ENCODE data around the gene TCTN2. TPM values are rescaled to one million over a fixed set of nuclear protein-coding genes. Genes with fewer than 3 reads are reported as not detected.

The TCTN2 gene
- total and polyA plus RNA-seq, 9 of the 15 experiments (the other 6 are each of a cell fraction or from before 2014, with no cell fraction given), result 0.58 to 5.5 (median 3.6) TPM

DNA sequence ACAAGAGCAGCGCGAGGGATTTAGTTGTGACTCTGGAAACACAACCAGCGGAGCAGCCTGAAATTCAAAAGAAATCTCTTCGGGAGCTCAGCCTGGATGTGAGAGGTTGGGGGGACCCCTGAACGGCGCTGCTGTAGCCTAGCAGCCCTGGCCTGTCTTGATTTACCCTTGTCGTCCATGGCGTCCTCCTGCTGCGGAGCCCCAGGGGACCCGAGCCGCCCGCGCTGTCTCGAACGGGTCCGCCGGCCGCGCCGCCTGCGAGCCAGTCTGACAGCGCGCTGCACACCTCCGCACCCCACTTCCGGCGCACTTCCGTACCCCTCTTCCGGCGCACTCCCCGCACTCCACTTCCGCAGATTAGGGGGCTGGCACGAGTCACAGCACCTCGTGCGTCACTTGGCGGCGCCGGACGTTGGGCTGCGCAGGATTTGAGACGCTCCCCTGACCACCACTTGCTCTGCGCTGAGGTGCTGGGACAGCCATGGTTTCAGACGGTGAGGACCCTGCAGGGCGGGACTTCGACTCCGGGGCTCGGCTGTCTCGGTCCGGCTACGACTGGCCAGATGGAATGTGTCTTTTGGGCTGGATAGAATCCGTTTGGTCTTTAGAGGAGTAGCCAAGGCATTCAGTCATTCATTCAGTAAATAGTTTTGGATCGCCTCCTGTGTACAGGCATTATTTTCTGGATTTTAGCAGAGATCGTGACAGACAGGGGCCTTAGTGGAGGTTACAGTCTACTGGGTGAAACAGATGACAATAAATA lies 37.4 kb upstream of the TCTN2 start, which contains the start of the genes EIF2B1 and GTF2H3 (continued):
- TF ChIP-seq NCOA1 (IDR thresholded peaks at IDR 0.05; ENCODE audit: low read depth) (no peak), ILF3 (IDR thresholded peaks at IDR 0.05; ENCODE audit: borderline replicate concordance) (no peak), KLF1 (tag; IDR thresholded peaks at IDR 0.05) (peak; percentile 93; the same call in 1 of the 2 replicates), TBP (optimal IDR thresholded peaks at IDR 0.05; ENCODE audit: low read depth, low read length) (peak; percentile 97), HDAC6 (IDR thresholded peaks at IDR 0.05; ENCODE audit: low read depth, low read length) (no peak), HNRNPUL1 (IDR thresholded peaks at IDR 0.05; ENCODE audit: low read length) (no peak), KDM2B (CRISPR knock-in tag; IDR thresholded peaks at IDR 0.05) (peak; percentile 42; the same call in 1 of the 2 replicates)
- TF ChIP-seq, protein P1, sequence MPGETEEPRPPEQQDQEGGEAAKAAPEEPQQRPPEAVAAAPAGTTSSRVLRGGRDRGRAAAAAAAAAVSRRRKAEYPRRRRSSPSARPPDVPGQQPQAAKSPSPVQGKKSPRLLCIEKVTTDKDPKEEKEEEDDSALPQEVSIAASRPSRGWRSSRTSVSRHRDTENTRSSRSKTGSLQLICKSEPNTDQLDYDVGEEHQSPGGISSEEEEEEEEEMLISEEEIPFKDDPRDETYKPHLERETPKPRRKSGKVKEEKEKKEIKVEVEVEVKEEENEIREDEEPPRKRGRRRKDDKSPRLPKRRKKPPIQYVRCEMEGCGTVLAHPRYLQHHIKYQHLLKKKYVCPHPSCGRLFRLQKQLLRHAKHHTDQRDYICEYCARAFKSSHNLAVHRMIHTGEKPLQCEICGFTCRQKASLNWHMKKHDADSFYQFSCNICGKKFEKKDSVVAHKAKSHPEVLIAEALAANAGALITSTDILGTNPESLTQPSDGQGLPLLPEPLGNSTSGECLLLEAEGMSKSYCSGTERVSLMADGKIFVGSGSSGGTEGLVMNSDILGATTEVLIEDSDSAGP (CRISPR knock-in tag; IDR thresholded peaks at IDR 0.05), result peak; percentile 26; the same call in 1 of the 2 replicates
- TF ChIP-seq, protein P2, sequence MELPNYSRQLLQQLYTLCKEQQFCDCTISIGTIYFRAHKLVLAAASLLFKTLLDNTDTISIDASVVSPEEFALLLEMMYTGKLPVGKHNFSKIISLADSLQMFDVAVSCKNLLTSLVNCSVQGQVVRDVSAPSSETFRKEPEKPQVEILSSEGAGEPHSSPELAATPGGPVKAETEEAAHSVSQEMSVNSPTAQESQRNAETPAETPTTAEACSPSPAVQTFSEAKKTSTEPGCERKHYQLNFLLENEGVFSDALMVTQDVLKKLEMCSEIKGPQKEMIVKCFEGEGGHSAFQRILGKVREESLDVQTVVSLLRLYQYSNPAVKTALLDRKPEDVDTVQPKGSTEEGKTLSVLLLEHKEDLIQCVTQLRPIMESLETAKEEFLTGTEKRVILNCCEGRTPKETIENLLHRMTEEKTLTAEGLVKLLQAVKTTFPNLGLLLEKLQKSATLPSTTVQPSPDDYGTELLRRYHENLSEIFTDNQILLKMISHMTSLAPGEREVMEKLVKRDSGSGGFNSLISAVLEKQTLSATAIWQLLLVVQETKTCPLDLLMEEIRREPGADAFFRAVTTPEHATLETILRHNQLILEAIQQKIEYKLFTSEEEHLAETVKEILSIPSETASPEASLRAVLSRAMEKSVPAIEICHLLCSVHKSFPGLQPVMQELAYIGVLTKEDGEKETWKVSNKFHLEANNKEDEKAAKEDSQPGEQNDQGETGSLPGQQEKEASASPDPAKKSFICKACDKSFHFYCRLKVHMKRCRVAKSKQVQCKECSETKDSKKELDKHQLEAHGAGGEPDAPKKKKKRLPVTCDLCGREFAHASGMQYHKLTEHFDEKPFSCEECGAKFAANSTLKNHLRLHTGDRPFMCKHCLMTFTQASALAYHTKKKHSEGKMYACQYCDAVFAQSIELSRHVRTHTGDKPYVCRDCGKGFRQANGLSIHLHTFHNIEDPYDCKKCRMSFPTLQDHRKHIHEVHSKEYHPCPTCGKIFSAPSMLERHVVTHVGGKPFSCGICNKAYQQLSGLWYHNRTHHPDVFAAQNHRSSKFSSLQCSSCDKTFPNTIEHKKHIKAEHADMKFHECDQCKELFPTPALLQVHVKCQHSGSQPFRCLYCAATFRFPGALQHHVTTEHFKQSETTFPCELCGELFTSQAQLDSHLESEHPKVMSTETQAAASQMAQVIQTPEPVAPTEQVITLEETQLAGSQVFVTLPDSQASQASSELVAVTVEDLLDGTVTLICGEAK (IDR thresholded peaks at IDR 0.05), result peak; percentile 100
- TF ChIP-seq, protein P2 (CRISPR knock-in tag; IDR thresholded peaks at IDR 0.05), result no peak
- TF ChIP-seq, protein P3, sequence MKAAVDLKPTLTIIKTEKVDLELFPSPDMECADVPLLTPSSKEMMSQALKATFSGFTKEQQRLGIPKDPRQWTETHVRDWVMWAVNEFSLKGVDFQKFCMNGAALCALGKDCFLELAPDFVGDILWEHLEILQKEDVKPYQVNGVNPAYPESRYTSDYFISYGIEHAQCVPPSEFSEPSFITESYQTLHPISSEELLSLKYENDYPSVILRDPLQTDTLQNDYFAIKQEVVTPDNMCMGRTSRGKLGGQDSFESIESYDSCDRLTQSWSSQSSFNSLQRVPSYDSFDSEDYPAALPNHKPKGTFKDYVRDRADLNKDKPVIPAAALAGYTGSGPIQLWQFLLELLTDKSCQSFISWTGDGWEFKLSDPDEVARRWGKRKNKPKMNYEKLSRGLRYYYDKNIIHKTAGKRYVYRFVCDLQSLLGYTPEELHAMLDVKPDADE (conservative IDR thresholded peaks at IDR 0.05; ENCODE audit: control insufficient read depth, low read depth, low read length), result peak; percentile 99
- TF ChIP-seq, protein P4, sequence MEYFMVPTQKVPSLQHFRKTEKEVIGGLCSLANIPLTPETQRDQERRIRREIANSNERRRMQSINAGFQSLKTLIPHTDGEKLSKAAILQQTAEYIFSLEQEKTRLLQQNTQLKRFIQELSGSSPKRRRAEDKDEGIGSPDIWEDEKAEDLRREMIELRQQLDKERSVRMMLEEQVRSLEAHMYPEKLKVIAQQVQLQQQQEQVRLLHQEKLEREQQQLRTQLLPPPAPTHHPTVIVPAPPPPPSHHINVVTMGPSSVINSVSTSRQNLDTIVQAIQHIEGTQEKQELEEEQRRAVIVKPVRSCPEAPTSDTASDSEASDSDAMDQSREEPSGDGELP (CRISPR knock-in tag; IDR thresholded peaks at IDR 0.05; ENCODE audit: borderline replicate concordance), result peak; percentile 93

All from K562 (cell line).